Endothelial cell of umbilical vein (primary cell): ENCODE data around the gene KCTD13. TPM values are rescaled to one million over a fixed set of nuclear protein-coding genes. Genes with fewer than 3 reads are reported as not detected.

Experiments used
- BruUV-seq: library from RNA; stranded (reverse); fragments of 400-500 nt; replicated peaks from 2 replicates; lab custom pipeline; 2021; lab: Mats Ljungman, UMichigan
- CTCF ChIA-PET: fragments of 300-600, 350-600 bp; sonication (Branson Sonifier 250); formaldehyde crosslinking; loops from one replicate; lab custom pipeline; 2021; ENCODE audit warnings: antibody characterized with exemption, inconsistent platforms; lab: Charles Lee
- POLR2A ChIA-PET: fragments of 300-600, 350-600 bp; sonication (Branson Sonifier 250); formaldehyde crosslinking; loops from one replicate; lab custom pipeline; 2021; ENCODE audit warnings: antibody characterized with exemption, inconsistent platforms; lab: Charles Lee
- DNase-seq: peaks from one replicate; pipeline ENCODE4 v3.0.0-alpha.2; 2011; ENCODE audit warnings: low read depth, low spot score
- FAIRE-seq: peaks from 2 replicates; lab custom pipeline; 2011; peaks lifted over from hg19 to GRCh38; lab: Jason Lieb, UNC
- H2AFZ ChIP-seq: 2 replicates; pipeline ENCODE4 v1.6.0; 2012; ENCODE audit warnings: low read depth, low read length, control low read depth, inconsistent platforms
- H3K27ac ChIP-seq: 2 replicates; pipeline ENCODE4 v1.5.1; 2011; ENCODE audit warnings: low read depth, mild to moderate bottlenecking, control low read depth, low read length, moderate library complexity; ENCODE audit not compliant: insufficient read depth
- H3K27me3 ChIP-seq, 2 experiments: 2 replicates each; pipeline versions ENCODE4 v1.6.0 to v1.6.1; 2011; ENCODE audit warnings: low read length in 2 of 2, mixed read lengths in 1 of 2; ENCODE audit not compliant: control insufficient read depth in 2 of 2, insufficient read depth in 2 of 2
- H3K36me3 ChIP-seq, 2 experiments: 2 replicates in 1 of 2; 3 replicates in 1 of 2; pipeline ENCODE4 v1.5.1; 2011; ENCODE audit warnings: low read length in 2 of 2, mild to moderate bottlenecking in 1 of 2, moderate library complexity in 1 of 2; ENCODE audit not compliant: control insufficient read depth in 2 of 2, insufficient read depth in 2 of 2; ENCODE audit errors: extremely low read depth in 1 of 2
- H3K4me1 ChIP-seq: 3 replicates; pipeline ENCODE4 v1.5.1; 2011; ENCODE audit warnings: mild to moderate bottlenecking, low read length; ENCODE audit not compliant: control insufficient read depth, insufficient read depth; ENCODE audit errors: extremely low read depth
- H3K4me2 ChIP-seq: 2 replicates; pipeline ENCODE4 v1.6.1; 2011; ENCODE audit warnings: low read length, control low read depth, mixed read lengths; ENCODE audit not compliant: insufficient read depth
- H3K4me3 ChIP-seq, 3 experiments: fragments of 200-600 bp in 1 of 3; sonication (generic), shearing (Covaris generic) in 1 of 3; replicated peaks in 1 of 3; 2 replicates each; pipeline ENCODE4 v1.5.1; 2011 to 2016; ENCODE audit warnings: control low read depth in 3 of 3, low read length in 3 of 3, mild to moderate bottlenecking in 2 of 3, inconsistent platforms in 1 of 3, low read depth in 1 of 3, moderate library complexity in 1 of 3; ENCODE audit not compliant: insufficient read depth in 1 of 3
- H3K79me2 ChIP-seq: 2 replicates; pipeline ENCODE4 v1.6.0; 2012; ENCODE audit warnings: low read length, inconsistent platforms; ENCODE audit not compliant: control insufficient read depth, insufficient read depth
- H3K9ac ChIP-seq: replicated peaks from 2 replicates; pipeline ENCODE3; 2011; ENCODE audit warnings: low read length, control low read depth; ENCODE audit not compliant: insufficient read depth; ENCODE audit errors: extremely low read depth
- H3K9me1 ChIP-seq: replicated peaks from 3 replicates; pipeline ENCODE4 v1.6.0; 2011; ENCODE audit warnings: mild to moderate bottlenecking, low read length; ENCODE audit not compliant: control insufficient read depth, insufficient read depth; ENCODE audit errors: extremely low read depth
- H3K9me3 ChIP-seq: replicated peaks from 2 replicates; pipeline ENCODE4 v1.5.1; 2012; ENCODE audit warnings: low read length, inconsistent platforms; ENCODE audit not compliant: control insufficient read depth, insufficient read depth
- H4K20me1 ChIP-seq: replicated peaks from 2 replicates; pipeline ENCODE3; 2011; ENCODE audit warnings: mild to moderate bottlenecking, low read length; ENCODE audit not compliant: control insufficient read depth, insufficient read depth; ENCODE audit errors: extremely low read depth
- CTCF ChIP-seq, 2 donors: IDR thresholded peaks; 1 replicate in 1 of 2; 2 replicates in 1 of 2; pipeline ENCODE4 v1.5.1; 2011; ENCODE audit warnings: low read length in 2 of 2, mild to moderate bottlenecking in 2 of 2, moderate library complexity in 2 of 2, control low read depth in 1 of 2, inconsistent platforms in 1 of 2, low read depth in 1 of 2; ENCODE audit not compliant: insufficient read depth in 1 of 2; ENCODE audit errors: extremely low read depth in 1 of 2
- EZH2 ChIP-seq: IDR thresholded peaks from 2 replicates; pipeline ENCODE4 v1.6.1; 2012; ENCODE audit warnings: borderline replicate concordance, low read depth, mild to moderate bottlenecking, moderate library complexity, low read length, inconsistent platforms; ENCODE audit not compliant: severe bottlenecking
- FOS ChIP-seq: IDR thresholded peaks from 2 replicates; pipeline ENCODE4 v1.6.1; 2011; ENCODE audit warnings: mild to moderate bottlenecking, low read length, moderate library complexity, borderline replicate concordance; ENCODE audit not compliant: insufficient read depth
- GATA2 ChIP-seq: IDR thresholded peaks from 2 replicates; pipeline ENCODE4 v1.7.0; 2011; ENCODE audit warnings: low read depth, mild to moderate bottlenecking, moderate library complexity, mixed read lengths, low read length; ENCODE audit not compliant: insufficient read length, insufficient read depth
- JUN ChIP-seq: IDR thresholded peaks from 2 replicates; pipeline ENCODE4 v1.6.1; 2011; ENCODE audit warnings: borderline replicate concordance, low read depth; ENCODE audit not compliant: insufficient read length, insufficient read depth
- MAX ChIP-seq: IDR thresholded peaks from 2 replicates; pipeline ENCODE4 v1.6.1; 2011; ENCODE audit not compliant: insufficient read depth, insufficient read length
- MYC ChIP-seq: IDR thresholded peaks from one replicate; pipeline ENCODE4 v1.6.1; 2011; ENCODE audit warnings: mild to moderate bottlenecking, low read depth, low read length
- POLR2A ChIP-seq: IDR thresholded peaks from 2 replicates; pipeline ENCODE4 v1.6.1; 2012; ENCODE audit warnings: low read depth, mild to moderate bottlenecking, control low read depth, low read length
- POLR2AphosphoS5 ChIP-seq: IDR thresholded peaks from 2 replicates; pipeline ENCODE4 v1.6.1; 2012; ENCODE audit warnings: low read depth, mild to moderate bottlenecking, control low read depth, low read length, moderate library complexity; ENCODE audit not compliant: insufficient read depth
- dilution Hi-C: fragments of 300-500 bp; cut with MboI; formaldehyde crosslinking; loops from one replicate; pipeline ENCODE4 v1.15.0; 2019; ENCODE audit warnings: low sequenced_read_pairs; ENCODE audit not compliant: extremely low pct_ligation_motif_present
- intact Hi-C: fragments of 100-400 bp; cut with micrococcal nuclease; formaldehyde crosslinking; loops from one replicate; pipeline ENCODE4 v1.10.0; 2022
- polyA plus RNA-seq, 4 experiments: library from polyadenylated mRNA; depleted of rRNA in 3 of 4; stranded (reverse) in 3 of 4; unstranded in 1 of 4; fragments of >200 nt; gene quantifications; 2 replicates each; pipeline versions ENCODE4 v1.2.1 to v1.2.3, GENCODE V29; 2011 to 2012; ENCODE audit warnings: missing spikeins in 1 of 4
- total RNA-seq: library from RNA; stranded (reverse); gene quantifications from 2 replicates; pipeline ENCODE4 v1.2.3, GENCODE V29; 2021

KCTD13 gene
- total and polyA plus RNA-seq, 2 donors (not counting 3 experiments of a cell fraction or from before 2014, with no cell fraction given) = 22.6 to 24.2 TPM

DNA sequence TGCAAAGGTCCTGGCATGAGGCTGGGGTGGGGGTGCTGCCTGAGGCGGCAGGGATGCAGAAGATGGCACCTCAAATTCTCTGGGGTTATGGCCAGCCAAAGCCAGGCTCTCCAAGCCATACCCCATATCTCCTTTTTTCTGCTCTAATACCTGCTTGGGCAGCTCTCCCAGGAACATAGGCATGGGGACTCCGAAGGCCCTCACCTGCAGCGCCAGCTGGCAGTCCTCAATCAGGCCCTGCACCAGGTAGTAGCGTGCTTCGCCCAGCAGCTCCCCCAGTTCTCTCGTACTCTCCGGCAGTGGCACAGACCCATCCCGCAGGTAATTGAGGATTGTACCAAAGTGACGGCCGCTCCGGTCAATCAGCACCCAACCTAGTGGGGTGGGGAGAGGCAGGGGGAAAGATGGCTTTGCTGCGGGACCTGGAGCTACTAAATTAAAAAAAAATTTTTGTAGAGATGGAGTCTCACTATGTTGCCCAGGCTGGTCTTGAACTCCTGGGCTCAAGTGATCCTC is 3.0 kb downstream of the KCTD13 start:
- intact Hi-C loops (no loop called here), dilution Hi-C loops (no loop called here)
- Histone ChIP-seq H3K4me1 (peaks cover 15% of the 10 kb centered on the region), H3K9ac (no peak overlapping the region), H3K36me3 (peaks cover 3 to 5% of the 10 kb centered on the region in 2 experiments), H3K27me3 (no peaks in the 10 kb centered on the region), H4K20me1 (no peaks in the 10 kb centered on the region), H2AFZ (no peak overlapping the region), H3K4me3 (no peak overlapping the region), H3K9me3 (no peaks in the 10 kb centered on the region), H3K79me2 (peaks cover 12% of the 10 kb centered on the region), H3K27ac (no peak overlapping the region), H3K9me1 (no peaks in the 10 kb centered on the region), H3K4me2 (no peak overlapping the region)
- BruUV-seq = no TSS peak
- ChIA-PET POLR2A (interaction anchor here (0.5 kb wide), 1 partner anchor 13 kb away, joined by 4 read pairs; no protein-coding TSS in a partner anchor), CTCF (interaction anchor here (1.0 kb wide), 1 partner anchor 15 kb away, joined by 3 read pairs; no protein-coding TSS in a partner anchor)
- DNase-seq (no peak), FAIRE-seq (no peak)
- TF ChIP-seq POLR2A (no peak), FOS (no peak), JUN (no peak), MYC (no peak), POLR2AphosphoS5 (no peak), GATA2 (no peak), MAX (no peak), EZH2 (no peak), CTCF (IDR thresholded peaks at IDR 0.05; ENCODE audit: extremely low read depth in 1 of 2, insufficient read depth in 1 of 2, low read depth in 1 of 2, low read length in 2 of 2) (no peak)
